ENCODE data around the gene JAKMIP1. TPM values are rescaled to one million over a fixed set of nuclear protein-coding genes. Genes with fewer than 3 reads are reported as not detected.

Gene JAKMIP1
- total RNA-seq, 1 experiment from 2014 or later, result not detected

DNA sequence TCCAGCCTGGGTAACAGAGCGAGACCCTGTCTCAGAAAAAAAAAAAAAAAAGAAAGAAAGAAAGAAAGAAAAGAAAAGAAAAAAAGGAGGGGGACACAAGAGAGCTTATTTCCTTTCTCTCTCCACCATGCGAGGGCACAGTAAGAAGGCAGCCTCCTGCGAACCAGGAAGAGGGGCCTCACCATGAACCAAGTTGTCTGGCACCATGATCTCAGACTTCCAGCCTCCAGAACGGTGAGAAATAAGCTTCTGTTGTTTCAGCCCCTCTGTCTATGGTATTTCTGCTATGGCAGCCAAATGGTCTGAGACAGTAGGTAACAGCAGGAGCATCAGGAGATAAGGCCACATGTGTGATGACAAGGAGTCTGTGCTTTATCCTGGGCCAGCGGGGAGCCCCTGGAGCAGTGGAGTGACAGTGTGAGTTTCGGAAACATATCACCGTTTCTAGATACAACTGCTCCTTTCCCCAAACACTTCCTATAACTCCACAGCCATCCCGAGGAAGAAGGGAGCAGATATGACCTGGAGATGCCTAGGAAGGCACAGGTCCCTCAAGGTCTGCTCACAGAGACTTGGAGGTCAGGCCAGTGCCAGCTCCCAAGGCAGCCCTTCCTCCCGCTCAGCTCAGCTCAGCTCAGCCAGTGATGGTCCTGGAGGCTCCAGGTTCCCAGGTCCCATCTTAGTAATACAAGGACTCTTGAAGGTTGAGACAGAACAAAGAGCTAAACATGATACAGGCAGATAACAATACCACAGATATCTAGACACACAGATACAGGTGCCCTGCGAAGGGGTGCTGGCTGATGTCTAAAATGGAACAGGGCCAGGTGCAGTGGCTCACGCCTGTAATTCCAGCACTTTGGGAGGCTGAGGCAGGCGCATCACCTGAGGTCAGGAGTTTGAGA, 17.7 kb downstream of the JAKMIP1 start:
- CTCF ChIA-PET, result interaction anchor here (0.5 kb wide), 1 partner anchor 380 kb away, joined by 4 read pairs; no protein-coding TSS in a partner anchor
- DNase-seq, result no peak
- Mint-ChIP-seq H3K4me1 (ENCODE audit: low read depth, unreplicated experiment) (no peaks in the 10 kb centered on the region), H3K9me3 (ENCODE audit: unreplicated experiment) (peaks cover 9% of the 10 kb centered on the region), H3K4me3 (ENCODE audit: unreplicated experiment) (no peak overlapping the region), H3K27me3 (ENCODE audit: insufficient read depth, unreplicated experiment) (peaks cover 10% of the 10 kb centered on the region), H3K27ac (ENCODE audit: unreplicated experiment) (no peak overlapping the region), H3K36me3 (ENCODE audit: insufficient read depth, unreplicated experiment) (no peaks in the 10 kb centered on the region)
- POLR2A ChIA-PET, result no interaction called here
- no peaks in the 10 kb centered on the region for H3K36me3 ChIP-seq (ENCODE audit: control insufficient read depth, insufficient read depth, low read length)
- no peak overlapping the region for H3K4me3 ChIP-seq (ENCODE audit: low read depth, low read length)
- H3K9me3 ChIP-seq, result no peaks in the 10 kb centered on the region
- intact Hi-C loops (cut with micrococcal nuclease; ENCODE audit: unreplicated experiment), result no loop called here
- TF ChIP-seq, protein P1, sequence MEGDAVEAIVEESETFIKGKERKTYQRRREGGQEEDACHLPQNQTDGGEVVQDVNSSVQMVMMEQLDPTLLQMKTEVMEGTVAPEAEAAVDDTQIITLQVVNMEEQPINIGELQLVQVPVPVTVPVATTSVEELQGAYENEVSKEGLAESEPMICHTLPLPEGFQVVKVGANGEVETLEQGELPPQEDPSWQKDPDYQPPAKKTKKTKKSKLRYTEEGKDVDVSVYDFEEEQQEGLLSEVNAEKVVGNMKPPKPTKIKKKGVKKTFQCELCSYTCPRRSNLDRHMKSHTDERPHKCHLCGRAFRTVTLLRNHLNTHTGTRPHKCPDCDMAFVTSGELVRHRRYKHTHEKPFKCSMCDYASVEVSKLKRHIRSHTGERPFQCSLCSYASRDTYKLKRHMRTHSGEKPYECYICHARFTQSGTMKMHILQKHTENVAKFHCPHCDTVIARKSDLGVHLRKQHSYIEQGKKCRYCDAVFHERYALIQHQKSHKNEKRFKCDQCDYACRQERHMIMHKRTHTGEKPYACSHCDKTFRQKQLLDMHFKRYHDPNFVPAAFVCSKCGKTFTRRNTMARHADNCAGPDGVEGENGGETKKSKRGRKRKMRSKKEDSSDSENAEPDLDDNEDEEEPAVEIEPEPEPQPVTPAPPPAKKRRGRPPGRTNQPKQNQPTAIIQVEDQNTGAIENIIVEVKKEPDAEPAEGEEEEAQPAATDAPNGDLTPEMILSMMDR (IDR thresholded peaks at IDR 0.05; ENCODE audit: insufficient read depth in 1 of 2, low read depth in 1 of 2, low read length in 1 of 2, severe bottlenecking in 1 of 2, unreplicated experiment in 1 of 2), result no peak
- H3K27me3 ChIP-seq (replicated peaks; ENCODE audit: control insufficient read depth, insufficient read depth, low read length), result no peaks in the 10 kb centered on the region
- BruUV-seq (replicated peaks), result no TSS peak
- no peaks in the 10 kb centered on the region for H3K4me1 ChIP-seq

DNA sequence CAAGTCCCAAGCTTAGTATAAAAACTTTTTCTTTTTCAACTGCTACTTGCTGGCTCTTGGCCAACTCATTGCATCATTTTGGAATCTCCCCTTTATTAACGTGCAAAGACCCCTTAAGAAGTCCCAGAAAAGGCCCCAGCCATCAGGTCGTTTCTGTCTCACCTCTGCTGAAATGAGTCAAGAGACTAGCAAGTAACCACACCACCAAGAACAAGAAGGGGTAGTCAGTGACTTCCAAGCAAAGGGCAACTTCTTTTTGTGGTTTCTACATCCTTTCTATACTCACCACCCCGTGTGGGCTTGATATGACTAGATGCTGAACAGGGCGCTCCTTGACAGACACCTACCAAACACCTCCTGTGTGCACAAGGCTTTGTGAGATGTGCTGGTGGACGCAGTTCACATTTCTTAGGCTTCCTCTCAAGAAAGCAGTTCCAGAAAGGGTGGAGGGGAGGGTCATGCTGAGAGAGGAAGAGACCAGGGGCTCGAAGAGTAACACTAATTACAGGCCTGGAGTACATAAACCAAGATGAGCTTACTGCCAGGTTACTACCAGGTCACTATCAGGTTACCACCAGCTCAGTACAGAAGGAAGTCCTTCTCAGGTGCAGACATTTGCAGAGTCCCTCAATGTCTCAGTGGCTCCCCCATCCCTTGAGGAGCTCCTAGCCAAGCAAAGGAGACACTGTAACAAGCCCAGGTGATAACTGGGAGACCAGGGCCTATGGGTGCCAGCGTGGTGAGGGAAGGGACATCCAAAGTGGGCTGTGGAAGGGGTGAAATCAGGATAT, 19.3 kb downstream of the JAKMIP1 start:
- Mint-ChIP-seq H3K27me3 (ENCODE audit: insufficient read depth, unreplicated experiment) (peaks cover 9% of the 10 kb centered on the region), H3K4me1 (ENCODE audit: low read depth, unreplicated experiment) (no peaks in the 10 kb centered on the region), H3K4me3 (ENCODE audit: unreplicated experiment) (no peak overlapping the region), H3K36me3 (ENCODE audit: insufficient read depth, unreplicated experiment) (no peaks in the 10 kb centered on the region), H3K27ac (ENCODE audit: unreplicated experiment) (no peak overlapping the region), H3K9me3 (ENCODE audit: unreplicated experiment) (peaks cover 9% of the 10 kb centered on the region)
- CTCF ChIA-PET, result no interaction called here
- Histone ChIP-seq H3K36me3 (ENCODE audit: control insufficient read depth, insufficient read depth, low read length) (no peaks in the 10 kb centered on the region), H3K27me3 (replicated peaks; ENCODE audit: control insufficient read depth, insufficient read depth, low read length) (no peaks in the 10 kb centered on the region), H3K4me1 (no peaks in the 10 kb centered on the region), H3K4me3 (ENCODE audit: low read depth, low read length) (no peak overlapping the region), H3K9me3 (no peaks in the 10 kb centered on the region)
- POLR2A ChIA-PET, result no interaction called here
- TF ChIP-seq, protein P1 (IDR thresholded peaks at IDR 0.05; ENCODE audit: insufficient read depth in 1 of 2, low read depth in 1 of 2, low read length in 1 of 2, severe bottlenecking in 1 of 2, unreplicated experiment in 1 of 2), result no peak
- BruUV-seq (replicated peaks), result no TSS peak
- intact Hi-C loops (cut with micrococcal nuclease; ENCODE audit: unreplicated experiment), result no loop called here
- no peak for DNase-seq

DNA sequence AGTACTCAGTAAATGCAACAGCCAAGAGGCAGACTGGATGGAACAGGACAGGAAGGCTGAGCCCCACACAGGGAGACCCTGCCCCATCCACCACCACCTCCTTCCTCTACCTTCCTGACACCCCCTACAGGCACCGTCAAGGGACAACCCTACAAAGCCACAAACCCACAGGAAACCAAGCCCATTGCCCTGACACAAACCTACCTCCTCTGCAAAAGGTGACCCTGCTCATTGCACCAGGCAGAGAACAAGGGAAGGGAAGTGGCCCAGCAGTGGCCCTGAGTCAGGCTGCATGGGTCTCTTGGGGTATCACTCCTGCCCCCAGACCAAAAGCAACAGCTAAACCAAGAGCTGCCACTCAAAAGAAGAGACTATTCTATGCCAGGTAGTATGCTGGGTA, 21.0 kb downstream of the JAKMIP1 start:
- TF ChIP-seq, protein P1 (IDR thresholded peaks at IDR 0.05; ENCODE audit: insufficient read depth in 1 of 2, low read depth in 1 of 2, low read length in 1 of 2, severe bottlenecking in 1 of 2, unreplicated experiment in 1 of 2), result no peak

More for the DNA sequence above, 21.0 kb downstream of the JAKMIP1 start:
- no peaks in the 10 kb centered on the region for H3K4me1 Mint-ChIP-seq (ENCODE audit: low read depth, unreplicated experiment)
- Histone ChIP-seq H3K27me3 (replicated peaks; ENCODE audit: control insufficient read depth, insufficient read depth, low read length) (no peaks in the 10 kb centered on the region), H3K4me3 (ENCODE audit: low read depth, low read length) (no peak overlapping the region), H3K36me3 (ENCODE audit: control insufficient read depth, insufficient read depth, low read length) (no peaks in the 10 kb centered on the region), H3K9me3 (no peaks in the 10 kb centered on the region), H3K4me1 (no peaks in the 10 kb centered on the region)
- POLR2A ChIA-PET, result no interaction called here
- no peak overlapping the region for H3K27ac Mint-ChIP-seq (ENCODE audit: unreplicated experiment)
- H3K27me3 Mint-ChIP-seq (ENCODE audit: insufficient read depth, unreplicated experiment), result peaks cover 6% of the 10 kb centered on the region
- intact Hi-C loops (cut with micrococcal nuclease; ENCODE audit: unreplicated experiment), result no loop called here
- CTCF ChIA-PET, result no interaction called here
- no TSS peak for BruUV-seq (replicated peaks)
- peaks cover 9% of the 10 kb centered on the region for H3K9me3 Mint-ChIP-seq (ENCODE audit: unreplicated experiment)
- no peak overlapping the region for H3K4me3 Mint-ChIP-seq (ENCODE audit: unreplicated experiment)
- DNase-seq, result no peak
- H3K36me3 Mint-ChIP-seq (ENCODE audit: insufficient read depth, unreplicated experiment), result no peaks in the 10 kb centered on the region
